ENCODE measurements around the gene PTPRO. TPM values are rescaled to one million over a fixed set of nuclear protein-coding genes. Genes with fewer than 3 reads are reported as not detected.

Gene PTPRO
- total RNA-seq, 2 experiments from 2014 or later: 0.17 to 0.25 TPM

GRCh38 chr12:15364221-15365160, 42.2 kb downstream of the PTPRO start:
- no peak overlapping the region for H3K4me3 Mint-ChIP-seq
- no peaks in the 10 kb centered on the region for H3K9me3 Mint-ChIP-seq
- H3K27ac Mint-ChIP-seq: no peak overlapping the region
- H3K36me3 Mint-ChIP-seq (ENCODE audit: low read depth): no peaks in the 10 kb centered on the region
- no peak for DNase-seq
- intact Hi-C loops (cut with micrococcal nuclease): no loop called here
- peaks cover 8% of the 10 kb centered on the region for H3K27me3 Mint-ChIP-seq (ENCODE audit: low read depth)
- no peaks in the 10 kb centered on the region for H3K4me1 Mint-ChIP-seq (ENCODE audit: low read depth)
- CTCF ChIA-PET: interaction anchor here (0.6 kb wide), 1 partner anchor 601 kb away, joined by 3 read pairs; no protein-coding TSS in a partner anchor

GRCh38 chr12:15368812-15369211, 46.5 kb downstream of the PTPRO start:
- Mint-ChIP-seq H3K4me3 (no peak overlapping the region), H3K27ac (no peak overlapping the region), H3K36me3 (ENCODE audit: low read depth) (no peaks in the 10 kb centered on the region), H3K27me3 (ENCODE audit: low read depth) (peaks cover 9% of the 10 kb centered on the region), H3K4me1 (ENCODE audit: low read depth) (no peaks in the 10 kb centered on the region), H3K9me3 (no peaks in the 10 kb centered on the region)
- CTCF ChIA-PET: no interaction called here
- intact Hi-C loops (cut with micrococcal nuclease): no loop called here
- no peak for DNase-seq

DNA sequence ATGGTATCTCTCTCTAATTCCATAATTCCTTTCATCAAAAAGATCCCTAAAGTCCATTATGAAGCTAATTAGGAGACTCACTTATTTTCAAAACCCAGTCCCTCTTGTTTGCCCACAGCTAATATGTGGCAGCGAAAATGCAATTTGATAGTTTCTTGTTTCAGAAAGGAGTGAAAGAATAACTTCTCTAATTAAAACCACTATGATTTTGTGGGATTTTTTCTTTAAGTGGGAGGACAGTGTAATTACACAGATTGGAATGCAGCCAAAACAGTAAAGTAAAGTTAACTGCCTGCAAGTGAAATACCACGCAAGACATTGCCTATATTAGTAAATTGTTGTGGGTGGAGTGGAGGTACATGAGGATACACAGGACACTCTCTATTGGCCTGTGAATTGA, 50.0 kb downstream of the PTPRO start:
- CTCF ChIA-PET: no interaction called here
- Mint-ChIP-seq H3K27me3 (ENCODE audit: low read depth) (peaks cover 8% of the 10 kb centered on the region), H3K9me3 (peaks cover 5% of the 10 kb centered on the region), H3K4me3 (no peak overlapping the region), H3K27ac (no peak overlapping the region), H3K4me1 (ENCODE audit: low read depth) (no peaks in the 10 kb centered on the region), H3K36me3 (ENCODE audit: low read depth) (peaks cover 2% of the 10 kb centered on the region)
- intact Hi-C loops (cut with micrococcal nuclease): no loop called here
- no peak for DNase-seq

GRCh38 chr12:15387772-15388171, 65.5 kb downstream of the PTPRO start:
- Mint-ChIP-seq H3K9me3 (no peaks in the 10 kb centered on the region), H3K4me3 (no peak overlapping the region), H3K4me1 (ENCODE audit: low read depth) (no peaks in the 10 kb centered on the region), H3K27me3 (ENCODE audit: low read depth) (peaks cover 6% of the 10 kb centered on the region), H3K36me3 (ENCODE audit: low read depth) (no peaks in the 10 kb centered on the region), H3K27ac (no peak overlapping the region)
- DNase-seq: no peak
- CTCF ChIA-PET: interaction anchor here (1.2 kb wide), 1 partner anchor 12 kb away, joined by 3 read pairs; no protein-coding TSS in a partner anchor
- intact Hi-C loops (cut with micrococcal nuclease): no loop called here

- no peak for DNase-seq
- no peaks in the 10 kb centered on the region for H3K36me3 Mint-ChIP-seq (ENCODE audit: low read depth)
- CTCF ChIA-PET: no interaction called here
- H3K27ac Mint-ChIP-seq: no peak overlapping the region
- H3K9me3 Mint-ChIP-seq: no peaks in the 10 kb centered on the region
- peaks cover 4% of the 10 kb centered on the region for H3K27me3 Mint-ChIP-seq (ENCODE audit: low read depth)
- intact Hi-C loops (cut with micrococcal nuclease): no loop called here
- H3K4me1 Mint-ChIP-seq (ENCODE audit: low read depth): no peaks in the 10 kb centered on the region
- no peak overlapping the region for H3K4me3 Mint-ChIP-seq
Measured at GRCh38 chr12:15389561-15389960, 67.3 kb downstream of the PTPRO start.

GRCh38 chr12:15393037-15393436, 70.7 kb downstream of the PTPRO start:
- no peaks in the 10 kb centered on the region for H3K4me1 Mint-ChIP-seq (ENCODE audit: low read depth)
- no peaks in the 10 kb centered on the region for H3K9me3 Mint-ChIP-seq
- CTCF ChIA-PET: interaction anchor here (0.6 kb wide), 1 partner anchor 196 kb away, joined by 3 read pairs; no protein-coding TSS in a partner anchor
- no peak for DNase-seq
- no peaks in the 10 kb centered on the region for H3K27me3 Mint-ChIP-seq (ENCODE audit: low read depth)
- intact Hi-C loops (cut with micrococcal nuclease): no loop called here
- no peaks in the 10 kb centered on the region for H3K36me3 Mint-ChIP-seq (ENCODE audit: low read depth)
- H3K27ac Mint-ChIP-seq: no peak overlapping the region
- no peak overlapping the region for H3K4me3 Mint-ChIP-seq

DNA sequence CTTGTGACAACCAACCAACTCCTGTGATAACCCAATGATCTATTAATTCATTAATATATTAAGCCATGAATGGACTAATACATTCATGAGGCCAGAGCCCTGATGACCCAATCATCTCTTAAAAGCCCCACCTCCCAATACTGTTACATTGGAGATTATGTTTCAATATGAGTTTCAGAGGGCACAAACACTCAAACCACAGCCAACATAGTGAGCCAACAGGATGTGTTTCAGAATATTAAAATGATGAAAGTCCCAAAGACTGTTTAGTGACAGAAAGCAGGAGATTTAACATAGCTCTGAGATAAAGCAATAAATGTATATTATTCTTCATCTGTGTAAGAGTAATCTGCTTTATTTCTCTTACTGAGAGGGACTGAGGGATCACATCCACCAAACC, 71.7 kb downstream of the PTPRO start:
- Mint-ChIP-seq H3K9me3 (no peaks in the 10 kb centered on the region), H3K4me1 (ENCODE audit: low read depth) (no peaks in the 10 kb centered on the region), H3K27me3 (ENCODE audit: low read depth) (no peaks in the 10 kb centered on the region), H3K4me3 (no peak overlapping the region), H3K36me3 (ENCODE audit: low read depth) (no peaks in the 10 kb centered on the region), H3K27ac (no peak overlapping the region)
- CTCF ChIA-PET: no interaction called here
- DNase-seq: no peak
- intact Hi-C loops (cut with micrococcal nuclease): no loop called here

DNA sequence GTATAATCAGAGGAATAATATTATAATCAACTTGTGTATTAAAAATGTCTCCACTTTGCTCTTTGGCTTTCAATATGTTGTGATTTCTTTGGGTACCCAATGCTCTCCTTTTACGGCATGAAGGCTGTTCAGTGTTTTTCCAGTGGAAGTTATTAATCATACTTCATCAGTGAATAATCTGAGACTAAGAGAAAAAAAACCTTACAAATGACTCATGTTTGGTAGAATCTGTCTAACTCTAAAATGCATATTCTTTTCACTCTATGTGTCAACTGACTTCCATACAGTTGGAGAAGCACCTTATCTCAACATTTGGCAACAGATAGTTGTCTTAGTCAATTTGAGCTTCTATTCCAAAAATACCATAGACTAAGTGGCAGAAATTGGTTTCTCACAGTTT, 82.2 kb downstream of the PTPRO start:
- no peak for DNase-seq
- peaks cover 16% of the 10 kb centered on the region for H3K27me3 Mint-ChIP-seq (ENCODE audit: low read depth)
- H3K4me3 Mint-ChIP-seq: no peak overlapping the region
- H3K27ac Mint-ChIP-seq: no peak overlapping the region
- CTCF ChIA-PET: no interaction called here
- no peaks in the 10 kb centered on the region for H3K36me3 Mint-ChIP-seq (ENCODE audit: low read depth)
- H3K4me1 Mint-ChIP-seq (ENCODE audit: low read depth): peaks cover 6% of the 10 kb centered on the region
- intact Hi-C loops (cut with micrococcal nuclease): no loop called here
- no peaks in the 10 kb centered on the region for H3K9me3 Mint-ChIP-seq

- H3K9me3 Mint-ChIP-seq: no peaks in the 10 kb centered on the region
- H3K36me3 Mint-ChIP-seq (ENCODE audit: low read depth): no peaks in the 10 kb centered on the region
- no peak overlapping the region for H3K27ac Mint-ChIP-seq
- CTCF ChIA-PET: no interaction called here
- intact Hi-C loops (cut with micrococcal nuclease): no loop called here
- DNase-seq: no peak
- no peak overlapping the region for H3K4me3 Mint-ChIP-seq
- H3K4me1 Mint-ChIP-seq (ENCODE audit: low read depth): peaks cover 6% of the 10 kb centered on the region
- H3K27me3 Mint-ChIP-seq (ENCODE audit: low read depth): peaks cover 12% of the 10 kb centered on the region
Measured at GRCh38 chr12:15405606-15406005, 83.3 kb downstream of the PTPRO start.

DNA sequence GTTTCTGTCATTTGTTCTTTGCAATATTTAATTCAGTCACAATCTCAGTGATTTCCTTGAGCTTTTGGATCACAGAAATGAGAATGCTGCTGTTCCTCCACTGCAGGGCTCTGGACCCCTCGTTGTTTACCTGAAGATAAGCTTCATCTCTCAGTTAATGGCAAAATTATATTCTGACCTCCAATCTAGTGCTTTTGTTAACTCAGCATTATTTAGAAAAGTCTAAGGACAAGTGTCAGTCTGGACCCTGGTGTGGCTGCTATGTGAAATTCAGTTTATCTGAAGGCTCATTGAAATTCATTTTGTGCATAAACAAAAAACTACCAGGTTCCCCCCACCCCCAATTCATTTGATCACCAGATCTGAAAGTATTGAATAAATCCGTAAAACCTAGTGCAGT, 84.7 kb downstream of the PTPRO start:
- H3K9me3 Mint-ChIP-seq: no peaks in the 10 kb centered on the region
- peaks cover 6% of the 10 kb centered on the region for H3K4me1 Mint-ChIP-seq (ENCODE audit: low read depth)
- CTCF ChIA-PET: no interaction called here
- H3K36me3 Mint-ChIP-seq (ENCODE audit: low read depth): no peaks in the 10 kb centered on the region
- no peak overlapping the region for H3K4me3 Mint-ChIP-seq
- no peak overlapping the region for H3K27ac Mint-ChIP-seq
- H3K27me3 Mint-ChIP-seq (ENCODE audit: low read depth): peaks cover 12% of the 10 kb centered on the region
- no peak for DNase-seq
- intact Hi-C loops (cut with micrococcal nuclease): no loop called here

DNA sequence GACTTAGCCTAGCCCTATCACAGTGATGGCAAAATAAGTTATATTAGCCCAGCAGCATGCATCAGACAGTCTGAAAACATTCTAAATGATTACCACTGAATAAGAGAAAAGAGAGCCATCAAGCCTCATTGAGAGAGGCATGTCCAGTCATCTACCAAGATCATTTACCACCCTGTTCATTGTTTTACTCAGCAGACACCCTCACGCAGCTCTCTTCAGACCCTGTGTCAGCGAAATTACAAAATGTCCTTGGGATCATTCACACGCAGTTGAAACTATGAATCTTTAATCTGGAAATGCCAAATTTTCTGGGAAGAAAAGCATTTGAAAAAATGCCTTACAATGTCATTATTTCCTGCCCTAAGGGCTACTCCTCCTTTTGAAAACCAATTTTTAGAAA, 89.5 kb downstream of the PTPRO start:
- Mint-ChIP-seq H3K9me3 (no peaks in the 10 kb centered on the region), H3K27me3 (ENCODE audit: low read depth) (peaks cover 18% of the 10 kb centered on the region), H3K4me3 (no peak overlapping the region), H3K4me1 (ENCODE audit: low read depth) (no peaks in the 10 kb centered on the region), H3K27ac (no peak overlapping the region), H3K36me3 (ENCODE audit: low read depth) (no peaks in the 10 kb centered on the region)
- CTCF ChIA-PET: interaction anchor here (0.7 to 2.1 kb wide), 2 partner anchors 9 to 174 kb away, joined by 3 to 5 read pairs; no protein-coding TSS in a partner anchor
- intact Hi-C loops (cut with micrococcal nuclease): no loop called here
- no peak for DNase-seq

- no peaks in the 10 kb centered on the region for H3K9me3 Mint-ChIP-seq
- peaks cover 14% of the 10 kb centered on the region for H3K27me3 Mint-ChIP-seq (ENCODE audit: low read depth)
- H3K4me3 Mint-ChIP-seq: no peak overlapping the region
- no peaks in the 10 kb centered on the region for H3K36me3 Mint-ChIP-seq (ENCODE audit: low read depth)
- CTCF ChIA-PET: interaction anchor here (1.4 kb wide), 1 partner anchor 115 kb away, joined by 4 read pairs; no protein-coding TSS in a partner anchor
- intact Hi-C loops (cut with micrococcal nuclease): no loop called here
- no peak for DNase-seq
- H3K4me1 Mint-ChIP-seq (ENCODE audit: low read depth): no peaks in the 10 kb centered on the region
- no peak overlapping the region for H3K27ac Mint-ChIP-seq
Measured at GRCh38 chr12:15417691-15418090, 95.4 kb downstream of the PTPRO start.

DNA sequence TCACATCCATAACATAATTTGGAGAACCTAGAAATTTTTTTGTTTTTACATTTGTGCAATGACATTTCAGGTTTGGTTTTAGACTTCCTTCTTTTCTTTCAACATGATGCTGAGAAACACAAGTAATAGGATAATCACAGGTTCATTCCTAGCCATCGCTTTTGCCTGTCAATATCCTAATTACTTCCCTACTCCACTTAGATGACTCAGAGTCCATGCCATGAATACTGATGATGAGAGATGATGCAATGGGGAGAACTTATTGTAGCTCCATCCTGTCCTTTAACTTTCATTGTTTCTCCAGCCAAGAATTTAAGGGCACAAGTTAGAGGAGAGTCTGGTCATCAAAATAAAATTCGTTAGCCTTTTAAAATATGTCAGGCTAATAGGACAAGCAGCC, 101.3 kb downstream of the PTPRO start:
- no peaks in the 10 kb centered on the region for H3K4me1 Mint-ChIP-seq (ENCODE audit: low read depth)
- no peak overlapping the region for H3K4me3 Mint-ChIP-seq
- no peaks in the 10 kb centered on the region for H3K9me3 Mint-ChIP-seq
- no peaks in the 10 kb centered on the region for H3K36me3 Mint-ChIP-seq (ENCODE audit: low read depth)
- H3K27ac Mint-ChIP-seq: no peak overlapping the region
- no peak for DNase-seq
- H3K27me3 Mint-ChIP-seq (ENCODE audit: low read depth): peaks cover 6% of the 10 kb centered on the region
- intact Hi-C loops (cut with micrococcal nuclease): no loop called here
- CTCF ChIA-PET: no interaction called here

Measured in activated naive CD4-positive, alpha-beta T cell treated with anti-CD3 and anti-CD28 coated beads for 36 hours (primary cell).